Subcutaneous adipose tissue (tissue), 4 donors: ENCODE results near the gene TXNRD2. TPM values are rescaled to one million over a fixed set of nuclear protein-coding genes. Genes with fewer than 3 reads are reported as not detected.

Experiments
- total RNA-seq, 4 donors: library from RNA; depleted of rRNA; stranded (reverse); fragments of >200 nt; gene quantifications; one replicate each; pipeline ENCODE4 v1.1.0, GENCODE V29; 2016
- TF ChIP-seq, protein P1 (sequence below): fragments of 450-650 bp; IDR thresholded peaks from one replicate; pipeline ENCODE4 v1.5.1; 2016; ENCODE audit warnings: low read depth, mild to moderate bottlenecking, control low read depth, antibody characterized with exemption, moderate library complexity

The TXNRD2 gene
- total RNA-seq, 4 donors from 2014 or later, result 11.1 to 28.4 (median 15.8) TPM

DNA sequence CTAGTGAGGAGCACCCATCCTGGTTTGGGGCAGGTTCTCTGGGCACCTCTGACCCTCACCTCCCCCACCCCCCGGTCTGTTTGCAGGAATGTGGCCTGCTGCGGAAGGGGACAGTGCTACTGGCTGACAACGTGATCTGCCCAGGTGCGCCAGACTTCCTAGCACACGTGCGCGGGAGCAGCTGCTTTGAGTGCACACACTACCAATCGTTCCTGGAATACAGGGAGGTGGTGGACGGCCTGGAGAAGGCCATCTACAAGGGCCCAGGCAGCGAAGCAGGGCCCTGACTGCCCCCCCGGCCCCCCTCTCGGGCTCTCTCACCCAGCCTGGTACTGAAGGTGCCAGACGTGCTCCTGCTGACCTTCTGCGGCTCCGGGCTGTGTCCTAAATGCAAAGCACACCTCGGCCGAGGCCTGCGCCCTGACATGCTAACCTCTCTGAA is 26.9 kb upstream of the TXNRD2 start:
- TF ChIP-seq, protein P1, sequence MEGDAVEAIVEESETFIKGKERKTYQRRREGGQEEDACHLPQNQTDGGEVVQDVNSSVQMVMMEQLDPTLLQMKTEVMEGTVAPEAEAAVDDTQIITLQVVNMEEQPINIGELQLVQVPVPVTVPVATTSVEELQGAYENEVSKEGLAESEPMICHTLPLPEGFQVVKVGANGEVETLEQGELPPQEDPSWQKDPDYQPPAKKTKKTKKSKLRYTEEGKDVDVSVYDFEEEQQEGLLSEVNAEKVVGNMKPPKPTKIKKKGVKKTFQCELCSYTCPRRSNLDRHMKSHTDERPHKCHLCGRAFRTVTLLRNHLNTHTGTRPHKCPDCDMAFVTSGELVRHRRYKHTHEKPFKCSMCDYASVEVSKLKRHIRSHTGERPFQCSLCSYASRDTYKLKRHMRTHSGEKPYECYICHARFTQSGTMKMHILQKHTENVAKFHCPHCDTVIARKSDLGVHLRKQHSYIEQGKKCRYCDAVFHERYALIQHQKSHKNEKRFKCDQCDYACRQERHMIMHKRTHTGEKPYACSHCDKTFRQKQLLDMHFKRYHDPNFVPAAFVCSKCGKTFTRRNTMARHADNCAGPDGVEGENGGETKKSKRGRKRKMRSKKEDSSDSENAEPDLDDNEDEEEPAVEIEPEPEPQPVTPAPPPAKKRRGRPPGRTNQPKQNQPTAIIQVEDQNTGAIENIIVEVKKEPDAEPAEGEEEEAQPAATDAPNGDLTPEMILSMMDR, result no peak

DNA sequence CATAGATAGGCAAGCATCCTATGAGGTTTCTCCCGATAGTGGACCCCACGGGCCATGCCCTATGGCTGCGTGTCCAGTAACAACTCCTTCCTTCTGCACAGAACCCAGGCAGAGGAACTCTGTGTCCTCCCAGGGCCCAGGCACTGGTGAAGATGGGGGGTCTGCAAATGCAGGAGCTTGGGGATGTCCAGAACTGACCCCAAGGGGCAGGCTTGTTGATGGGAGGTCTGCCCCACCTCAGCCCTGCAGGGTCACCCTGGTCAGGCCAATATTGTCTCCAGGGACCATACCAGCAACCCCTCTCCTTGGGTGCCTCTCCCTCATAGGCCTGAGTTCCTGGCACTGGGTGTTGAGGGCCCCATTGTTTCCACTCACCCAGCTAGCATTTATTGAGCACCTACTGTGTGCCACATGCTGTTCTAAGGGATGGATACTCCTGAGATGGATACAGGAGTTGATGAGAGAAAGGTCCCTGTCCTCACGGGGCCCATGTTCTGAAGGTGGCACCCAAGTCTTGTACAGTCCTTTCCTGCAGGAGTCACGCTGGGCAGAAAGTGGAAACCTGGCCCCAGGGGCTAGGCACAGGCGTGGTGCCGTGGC is 26.3 kb upstream of the TXNRD2 start:
- TF ChIP-seq, protein P1, result no peak

DNA sequence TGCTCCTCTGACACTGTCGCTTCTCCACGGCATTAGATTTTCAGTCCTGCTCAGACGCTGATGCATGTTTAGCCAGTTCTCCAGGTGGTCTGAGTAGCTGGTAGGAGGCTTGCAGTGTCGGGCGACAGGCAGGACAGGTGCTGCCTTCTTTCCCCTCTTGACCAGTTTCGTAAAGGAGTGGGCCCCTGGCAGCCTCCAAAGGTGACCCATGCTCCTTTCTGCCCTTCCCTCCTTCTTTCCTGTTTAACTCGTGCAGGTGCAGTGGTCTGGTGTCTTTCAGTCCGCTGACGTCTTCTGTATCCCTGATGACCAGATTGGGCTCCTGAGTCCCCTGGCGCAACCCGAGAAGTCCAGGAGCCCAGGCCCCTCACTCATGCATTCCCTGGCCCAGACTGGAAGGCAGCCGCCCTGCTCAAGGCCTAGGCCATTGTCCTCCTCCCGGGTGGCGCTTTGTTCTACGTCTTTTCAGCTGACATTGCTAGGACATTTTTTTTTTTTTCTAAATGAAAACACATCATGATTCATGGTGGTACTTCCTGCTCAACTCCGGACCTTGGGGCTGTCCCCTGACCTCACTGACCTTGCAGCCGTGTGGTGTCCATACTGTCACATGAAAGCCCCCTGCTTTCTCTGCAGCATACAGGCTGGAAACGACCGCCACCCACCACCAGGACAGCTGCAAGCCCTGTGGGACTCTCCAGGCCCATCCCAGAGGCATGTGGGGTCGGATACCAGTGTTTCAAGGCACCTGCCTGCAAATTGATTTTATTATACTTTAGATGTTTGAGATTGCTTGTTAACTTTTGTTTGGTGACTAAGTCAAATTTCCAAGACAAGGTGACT is 25.5 kb upstream of the TXNRD2 start:
- TF ChIP-seq, protein P1, result no peak

DNA sequence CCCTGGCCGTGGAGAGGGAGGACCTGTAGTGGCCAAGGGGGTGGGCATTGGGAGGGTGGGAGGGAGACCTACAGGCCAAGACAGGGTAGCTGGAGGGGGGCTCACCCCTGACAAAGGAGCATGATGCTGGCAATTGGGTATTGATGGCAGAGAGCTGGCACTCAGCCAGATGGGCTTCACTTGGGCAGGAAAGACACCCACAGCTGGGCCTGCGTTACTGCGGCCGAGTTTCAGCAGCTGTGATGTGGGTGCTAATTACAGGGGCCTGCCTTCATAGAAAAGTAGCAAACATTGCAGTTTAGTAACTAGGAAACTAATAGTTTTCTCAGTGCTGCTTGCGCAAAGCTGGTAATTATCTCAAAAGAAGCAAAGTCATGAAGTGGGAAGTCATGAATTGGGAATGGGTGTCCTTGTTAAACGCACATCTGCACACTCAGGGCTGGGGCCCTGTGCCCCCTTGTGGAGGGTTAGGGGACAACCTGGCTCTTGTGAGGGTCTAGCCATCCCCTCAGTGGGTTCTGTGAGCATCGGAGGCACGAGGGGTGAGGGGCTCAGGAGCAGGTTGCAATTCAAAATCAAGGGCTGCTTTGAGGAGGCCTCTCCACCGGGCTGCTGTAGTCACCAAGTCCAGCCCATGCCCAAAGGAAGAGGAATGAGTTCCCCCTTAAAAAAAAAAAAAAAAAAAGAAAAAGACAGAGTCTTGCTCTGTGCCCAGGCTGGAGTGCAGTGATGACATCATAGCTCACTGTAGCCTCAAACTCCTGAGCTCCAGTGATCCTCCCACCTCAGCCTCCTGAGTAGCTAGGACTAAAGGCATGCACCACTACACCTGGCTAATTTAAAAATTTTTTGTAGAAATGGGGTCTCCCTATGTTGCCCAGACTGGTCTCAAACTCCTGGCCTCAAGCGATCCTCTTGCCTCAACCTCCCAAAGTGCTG is 24.4 kb upstream of the TXNRD2 start:
- TF ChIP-seq, protein P1, result no peak

DNA sequence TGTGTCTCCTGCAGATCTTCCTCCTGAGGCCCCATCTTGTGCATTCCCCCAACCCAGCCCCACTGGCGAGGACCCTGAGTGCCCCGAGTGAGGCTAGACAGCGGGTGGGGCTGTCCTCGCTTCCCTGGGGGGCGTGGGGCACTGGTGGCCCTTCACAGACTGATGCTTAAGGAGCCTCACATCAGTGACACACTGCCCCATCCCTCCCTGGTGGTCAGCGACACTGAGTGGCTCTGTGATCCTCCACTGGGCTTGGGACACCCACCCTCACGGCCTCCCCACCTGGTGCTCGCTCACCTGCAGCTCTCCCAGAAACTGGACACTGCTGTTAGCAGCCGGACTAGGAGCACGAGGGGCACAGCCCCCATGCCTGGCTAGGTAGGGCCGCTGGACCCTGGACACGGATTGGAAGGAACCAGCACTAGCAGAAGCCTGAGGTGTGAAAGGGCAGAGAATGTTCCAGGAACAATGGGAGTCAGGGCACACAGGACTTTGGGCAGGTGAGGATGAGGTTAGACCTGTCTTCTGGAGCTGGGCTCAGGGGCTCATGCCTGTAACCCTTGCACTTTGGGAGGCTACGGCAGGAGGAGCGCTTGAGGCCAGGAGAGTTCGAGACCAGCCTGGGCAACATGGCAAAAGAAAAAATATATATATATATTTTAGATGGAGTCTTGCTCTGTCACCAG is 23.2 kb upstream of the TXNRD2 start:
- TF ChIP-seq, protein P1, result no peak

DNA sequence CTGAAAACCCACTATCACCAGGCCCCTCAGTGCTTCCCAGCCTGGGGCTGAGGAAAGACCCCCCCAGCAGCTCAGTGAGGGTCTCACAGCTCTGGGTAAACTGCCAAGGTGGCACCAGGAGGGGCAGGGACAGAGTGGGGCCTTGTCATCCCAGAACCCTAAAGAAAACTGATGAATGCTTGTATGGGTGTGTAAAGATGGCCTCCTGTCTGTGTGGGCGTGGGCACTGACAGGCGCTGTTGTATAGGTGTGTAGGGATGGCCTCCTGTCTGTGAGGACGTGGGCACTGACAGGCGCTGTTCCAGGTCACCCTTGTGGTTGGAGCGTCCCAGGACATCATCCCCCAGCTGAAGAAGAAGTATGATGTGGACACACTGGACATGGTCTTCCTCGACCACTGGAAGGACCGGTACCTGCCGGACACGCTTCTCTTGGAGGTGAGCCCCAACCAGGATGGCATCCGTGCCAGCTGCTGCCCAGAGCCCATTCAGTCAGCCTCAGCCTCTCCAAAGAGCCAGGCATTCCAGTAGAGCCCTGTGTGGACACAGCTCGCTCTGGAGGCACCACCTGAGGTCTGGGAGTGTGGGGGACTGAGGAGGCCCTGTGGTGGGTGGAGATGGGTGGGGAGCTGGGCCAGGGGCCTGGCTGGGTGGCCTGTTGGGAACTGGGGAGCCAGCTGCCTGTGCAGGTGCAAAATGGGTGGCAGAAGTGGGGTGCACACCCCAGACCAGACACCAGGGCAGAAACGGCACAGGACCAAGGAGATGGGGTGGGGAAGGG is 22.4 kb upstream of the TXNRD2 start:
- TF ChIP-seq, protein P1, result no peak
